SH-SY5Y (cell line): Measurements from ENCODE around the gene NODAL.

ENCODE experiments used
- GATA2 ChIP-seq: IDR thresholded peaks from 2 replicates; pipeline ENCODE4 v1.6.1; 2011; ENCODE audit warnings: mild to moderate bottlenecking, low read depth, low read length
- GATA3 ChIP-seq: IDR thresholded peaks from 2 replicates; pipeline ENCODE4 v1.6.1; 2011; ENCODE audit warnings: low read depth, mild to moderate bottlenecking, low read length, moderate library complexity

The NODAL gene

DNA sequence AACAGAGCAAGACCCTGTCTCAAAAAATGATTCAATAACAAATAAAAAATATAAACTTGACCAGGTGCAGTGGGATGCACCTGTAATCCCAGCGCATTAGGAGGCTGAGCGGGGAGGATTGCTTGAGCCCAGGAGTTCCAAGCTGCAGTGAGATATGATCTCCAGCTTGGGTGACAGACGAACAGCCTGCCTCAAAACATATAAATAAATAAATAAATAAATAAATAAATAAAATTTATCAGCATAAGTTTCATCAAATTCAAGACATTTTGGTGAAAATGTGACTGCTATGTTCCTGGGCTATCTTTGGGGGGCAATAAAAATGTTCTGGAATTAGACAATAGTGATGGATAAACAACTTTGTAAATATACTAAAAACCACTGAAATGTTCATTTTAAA lies 42.3 kb downstream of the NODAL start:
- no peak for TF ChIP-seq GATA3
- no peak for TF ChIP-seq GATA2

DNA sequence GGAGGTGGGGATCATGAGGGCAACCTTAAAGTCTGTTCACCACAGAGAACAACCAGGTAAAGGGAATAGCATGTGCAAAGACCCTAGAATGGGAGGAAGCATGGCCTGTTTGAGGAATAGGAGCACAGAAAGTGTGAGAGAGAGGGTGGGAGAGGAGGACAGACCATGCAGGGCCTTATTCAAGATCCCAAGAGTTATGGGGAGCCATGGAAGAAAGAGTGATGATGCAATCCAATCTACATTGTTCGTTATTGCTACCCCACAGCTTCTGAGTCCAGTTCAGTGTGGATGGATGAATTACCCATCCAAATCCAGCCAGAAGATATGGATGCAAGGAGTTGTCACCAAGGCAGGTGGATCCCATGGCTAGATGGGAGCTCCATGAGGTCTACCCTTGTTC lies 45.3 kb downstream of the NODAL start:
- TF ChIP-seq GATA2 = no peak
- no peak for TF ChIP-seq GATA3

DNA sequence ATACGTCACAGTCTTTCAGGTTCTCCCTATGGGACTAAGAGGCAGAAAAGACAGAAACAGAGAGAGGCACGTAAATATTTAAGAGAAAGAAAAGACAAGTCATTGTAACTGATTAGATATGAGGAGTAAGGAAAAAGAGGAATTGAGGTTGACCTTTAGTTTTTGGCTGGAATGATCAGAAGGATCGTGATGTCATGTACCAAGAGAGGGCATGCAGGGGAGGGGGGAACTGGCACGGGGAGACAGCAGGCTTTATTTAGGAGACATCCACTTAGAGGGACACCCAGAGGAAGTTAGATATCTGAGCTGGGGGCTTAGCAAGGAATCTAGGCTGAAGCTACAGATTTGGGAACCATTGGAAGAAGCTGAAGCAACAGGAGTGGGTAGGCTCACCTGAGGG lies 49.8 kb downstream of the NODAL start:
- no peak for TF ChIP-seq GATA2
- TF ChIP-seq GATA3 = no peak
